Neural cell (in vitro differentiated cells): ENCODE measurements around the gene SERPINA3. TPM values are rescaled to one million over a fixed set of nuclear protein-coding genes. Genes with fewer than 3 reads are reported as not detected.

ENCODE experiments used
- H2AFZ ChIP-seq: fragments of 200-600, 300-800 bp; sonication (generic), shearing (Covaris generic); 2 replicates; pipeline ENCODE4 v1.6.0; 2014; ENCODE audit warnings: low read depth, mild to moderate bottlenecking, antibody characterized with exemption, low read length, moderate library complexity
- H3F3A ChIP-seq: fragments of 200-600 bp; shearing (Covaris generic); 2 replicates; pipeline ENCODE4 v1.6.1; 2016; ENCODE audit warnings: mild to moderate bottlenecking, moderate library complexity, mixed read lengths, antibody characterized with exemption, low read length; ENCODE audit not compliant: insufficient read depth, poor library complexity, severe bottlenecking
- H3K27ac ChIP-seq: fragments of 200-600, 300-800 bp; sonication (generic), shearing (Covaris generic); 2 replicates; pipeline ENCODE4 v1.5.1; 2014; ENCODE audit warnings: mild to moderate bottlenecking, low read length, moderate library complexity
- H3K27me3 ChIP-seq: fragments of 300-800, 200-600 bp; sonication (generic), shearing (Covaris generic); 2 replicates; pipeline ENCODE4 v1.6.0; 2014; ENCODE audit warnings: mild to moderate bottlenecking, low read depth, low read length, moderate library complexity; ENCODE audit not compliant: insufficient read depth
- H3K36me3 ChIP-seq: fragments of 300-800, 200-600 bp; sonication (generic), shearing (Covaris generic); 2 replicates; pipeline ENCODE4 v1.5.1; 2014; ENCODE audit warnings: mild to moderate bottlenecking, antibody characterized with exemption, low read length, moderate library complexity; ENCODE audit not compliant: insufficient read depth
- H3K4me2 ChIP-seq: fragments of 300-800, 200-600 bp; sonication (generic), shearing (Covaris generic); 2 replicates; pipeline ENCODE4 v1.6.0; 2014; ENCODE audit warnings: mild to moderate bottlenecking, low read length
- H3K4me3 ChIP-seq: fragments of 300-800, 200-600 bp; sonication (generic), shearing (Covaris generic); 2 replicates; pipeline ENCODE4 v1.5.1; 2014; ENCODE audit warnings: mild to moderate bottlenecking, low read length, moderate library complexity
- H3K79me2 ChIP-seq: fragments of 200-600 bp; shearing (Covaris generic); replicated peaks from 2 replicates; pipeline ENCODE4 v1.6.0; 2014; ENCODE audit warnings: mild to moderate bottlenecking, low read length, moderate library complexity; ENCODE audit not compliant: insufficient read depth
- H3K9ac ChIP-seq: fragments of 300-800, 200-600 bp; sonication (generic), shearing (Covaris generic); 2 replicates; pipeline ENCODE4 v1.6.1; 2016; ENCODE audit warnings: mild to moderate bottlenecking, low read length, mixed read lengths
- H3K9me2 ChIP-seq: fragments of 200-600 bp; shearing (Covaris generic); 2 replicates; pipeline ENCODE4 v1.6.1; 2016; ENCODE audit warnings: mild to moderate bottlenecking, low read length, mixed read lengths; ENCODE audit not compliant: insufficient read depth
- H3K9me3 ChIP-seq: fragments of 200-600, 300-800 bp; sonication (generic), shearing (Covaris generic); 2 replicates; pipeline ENCODE4 v1.6.1; 2016; ENCODE audit warnings: mild to moderate bottlenecking, mixed run types, low read length, moderate library complexity, mixed read lengths
- H4K20me1 ChIP-seq: fragments of 200-600 bp; shearing (Covaris generic); 2 replicates; pipeline ENCODE4 v1.6.1; 2016; ENCODE audit warnings: mild to moderate bottlenecking, mixed run types; ENCODE audit not compliant: insufficient read depth
- CTCF ChIP-seq: fragments of 450-650 bp; IDR thresholded peaks from 2 replicates; pipeline ENCODE4 v1.5.1; 2014; ENCODE audit warnings: antibody characterized with exemption, mild to moderate bottlenecking, moderate library complexity; ENCODE audit not compliant: poor library complexity, severe bottlenecking
- EP300 ChIP-seq: fragments of 450-650 bp; conservative IDR thresholded peaks from 2 replicates; pipeline ENCODE4 v1.6.1; 2014; ENCODE audit warnings: antibody characterized with exemption, mild to moderate bottlenecking, moderate library complexity; ENCODE audit not compliant: poor library complexity, severe bottlenecking
- EZH2 ChIP-seq: fragments of 200-600, 300-800 bp; shearing (Covaris generic), sonication (generic); IDR thresholded peaks from 2 replicates; pipeline ENCODE4 v1.6.1; 2014; ENCODE audit warnings: antibody characterized with exemption, low read length, borderline replicate concordance, mild to moderate bottlenecking; ENCODE audit not compliant: insufficient read depth, poor library complexity, severe bottlenecking
- MXI1 ChIP-seq: fragments of 450-650 bp; conservative IDR thresholded peaks from 2 replicates; pipeline ENCODE4 v1.6.1; 2014; ENCODE audit warnings: antibody characterized with exemption, mild to moderate bottlenecking; ENCODE audit not compliant: poor library complexity, severe bottlenecking
- POLR2AphosphoS5 ChIP-seq: IDR thresholded peaks from 2 replicates; pipeline ENCODE4 v1.6.1; 2012
- RAD21 ChIP-seq: fragments of 450-650 bp; conservative IDR thresholded peaks from 2 replicates; pipeline ENCODE4 v1.6.1; 2014; ENCODE audit warnings: antibody characterized with exemption, mild to moderate bottlenecking, moderate library complexity
- SMC3 ChIP-seq: fragments of 450-650 bp; conservative IDR thresholded peaks from 2 replicates; pipeline ENCODE4 v1.6.1; 2014; ENCODE audit warnings: antibody characterized with exemption, mild to moderate bottlenecking, moderate library complexity; ENCODE audit not compliant: poor library complexity
- TAF1 ChIP-seq: IDR thresholded peaks from 2 replicates; pipeline ENCODE4 v1.6.1; 2012; ENCODE audit warnings: low read depth
- polyA plus RNA-seq: library from polyadenylated mRNA; depleted of rRNA; stranded (reverse); fragments of >200 nt; gene quantifications from 2 replicates; pipeline ENCODE4 v1.2.3, GENCODE V29; 2014
- TF ChIP-seq, protein P1 (sequence below): IDR thresholded peaks from 2 replicates; pipeline ENCODE4 v1.6.1; 2012; ENCODE audit warnings: borderline replicate concordance

SERPINA3 gene
- polyA plus RNA-seq, 1 donor from 2014 or later, result not detected

DNA sequence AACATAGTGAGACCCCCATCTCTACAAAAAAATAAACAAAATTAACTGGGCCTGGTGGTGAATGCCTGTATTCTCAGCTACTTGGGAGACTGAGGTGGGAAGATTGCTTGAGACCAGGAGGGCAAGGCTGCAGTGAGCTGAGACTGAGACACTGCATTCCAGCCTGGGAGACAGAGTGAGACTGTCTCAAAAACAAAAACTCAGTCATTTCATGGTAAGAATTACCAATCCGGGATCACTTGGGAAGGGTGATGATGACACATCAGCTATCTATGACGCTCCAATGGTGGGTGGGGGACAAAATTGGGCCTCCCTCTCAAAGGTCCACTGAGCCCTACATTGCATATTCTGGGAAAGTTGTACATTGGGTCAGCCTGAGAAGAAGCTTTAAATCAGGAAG is 47.7 kb downstream of the SERPINA3 start:
- H3K27me3 ChIP-seq, result no peaks in the 10 kb centered on the region
- no peak overlapping the region for H3K4me3 ChIP-seq
- H3K79me2 ChIP-seq, result no peaks in the 10 kb centered on the region
- H2AFZ ChIP-seq, result no peak overlapping the region
- H3K27ac ChIP-seq, result no peak overlapping the region
- no peaks in the 10 kb centered on the region for H3K9me2 ChIP-seq
- no peaks in the 10 kb centered on the region for H3K9me3 ChIP-seq
- TF ChIP-seq MXI1 (no peak), EZH2 (no peak), CTCF (no peak), POLR2AphosphoS5 (no peak), TAF1 (no peak)
- no peaks in the 10 kb centered on the region for H3F3A ChIP-seq
- H3K36me3 ChIP-seq, result no peaks in the 10 kb centered on the region
- H3K9ac ChIP-seq, result no peak overlapping the region
- H4K20me1 ChIP-seq, result no peaks in the 10 kb centered on the region
- H3K4me2 ChIP-seq, result no peak overlapping the region

DNA sequence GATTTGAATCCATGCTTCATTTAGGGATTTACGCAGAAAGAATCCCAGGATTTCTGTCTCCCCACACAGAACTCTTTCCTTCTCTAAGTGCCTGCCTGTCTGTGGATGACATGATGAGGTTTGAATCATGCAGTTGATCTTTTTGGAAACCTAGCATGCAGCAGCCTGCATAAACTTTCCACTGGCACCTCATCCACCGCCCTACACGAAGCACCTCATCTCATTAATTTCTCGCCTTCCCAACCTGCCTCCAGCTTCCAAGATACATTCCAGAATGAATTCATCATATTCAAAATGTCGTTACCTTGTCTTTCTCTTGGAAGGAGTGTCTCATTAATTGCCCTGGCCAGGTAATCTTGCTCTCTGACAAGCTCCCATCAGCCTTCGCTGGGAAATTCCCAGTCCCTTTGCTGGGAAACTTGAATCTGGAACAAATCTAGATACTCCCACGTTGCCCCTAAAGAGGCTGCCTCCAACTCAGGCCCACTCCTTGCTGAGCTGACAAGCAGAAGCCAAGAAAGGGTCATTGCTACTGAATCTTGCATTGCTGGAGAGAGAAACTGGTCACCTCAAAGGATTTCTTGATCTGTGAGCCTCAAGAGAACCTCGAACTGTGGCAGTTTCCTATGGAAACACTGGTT is 48.2 kb downstream of the SERPINA3 start:
- Histone ChIP-seq H3K9ac (no peak overlapping the region), H3K9me3 (no peaks in the 10 kb centered on the region), H3K4me3 (no peak overlapping the region), H3K9me2 (no peaks in the 10 kb centered on the region), H3K36me3 (no peaks in the 10 kb centered on the region), H3K79me2 (no peaks in the 10 kb centered on the region), H3F3A (no peaks in the 10 kb centered on the region), H2AFZ (no peak overlapping the region), H3K27me3 (no peaks in the 10 kb centered on the region), H3K27ac (no peak overlapping the region), H4K20me1 (no peaks in the 10 kb centered on the region), H3K4me2 (no peak overlapping the region)
- TF ChIP-seq EZH2, result no peak
- no peak for TF ChIP-seq POLR2AphosphoS5
- TF ChIP-seq TAF1, result no peak
- no peak for TF ChIP-seq RAD21
- TF ChIP-seq EP300, result no peak
- no peak for TF ChIP-seq CTCF
- TF ChIP-seq SMC3, result no peak
- TF ChIP-seq, protein P1, sequence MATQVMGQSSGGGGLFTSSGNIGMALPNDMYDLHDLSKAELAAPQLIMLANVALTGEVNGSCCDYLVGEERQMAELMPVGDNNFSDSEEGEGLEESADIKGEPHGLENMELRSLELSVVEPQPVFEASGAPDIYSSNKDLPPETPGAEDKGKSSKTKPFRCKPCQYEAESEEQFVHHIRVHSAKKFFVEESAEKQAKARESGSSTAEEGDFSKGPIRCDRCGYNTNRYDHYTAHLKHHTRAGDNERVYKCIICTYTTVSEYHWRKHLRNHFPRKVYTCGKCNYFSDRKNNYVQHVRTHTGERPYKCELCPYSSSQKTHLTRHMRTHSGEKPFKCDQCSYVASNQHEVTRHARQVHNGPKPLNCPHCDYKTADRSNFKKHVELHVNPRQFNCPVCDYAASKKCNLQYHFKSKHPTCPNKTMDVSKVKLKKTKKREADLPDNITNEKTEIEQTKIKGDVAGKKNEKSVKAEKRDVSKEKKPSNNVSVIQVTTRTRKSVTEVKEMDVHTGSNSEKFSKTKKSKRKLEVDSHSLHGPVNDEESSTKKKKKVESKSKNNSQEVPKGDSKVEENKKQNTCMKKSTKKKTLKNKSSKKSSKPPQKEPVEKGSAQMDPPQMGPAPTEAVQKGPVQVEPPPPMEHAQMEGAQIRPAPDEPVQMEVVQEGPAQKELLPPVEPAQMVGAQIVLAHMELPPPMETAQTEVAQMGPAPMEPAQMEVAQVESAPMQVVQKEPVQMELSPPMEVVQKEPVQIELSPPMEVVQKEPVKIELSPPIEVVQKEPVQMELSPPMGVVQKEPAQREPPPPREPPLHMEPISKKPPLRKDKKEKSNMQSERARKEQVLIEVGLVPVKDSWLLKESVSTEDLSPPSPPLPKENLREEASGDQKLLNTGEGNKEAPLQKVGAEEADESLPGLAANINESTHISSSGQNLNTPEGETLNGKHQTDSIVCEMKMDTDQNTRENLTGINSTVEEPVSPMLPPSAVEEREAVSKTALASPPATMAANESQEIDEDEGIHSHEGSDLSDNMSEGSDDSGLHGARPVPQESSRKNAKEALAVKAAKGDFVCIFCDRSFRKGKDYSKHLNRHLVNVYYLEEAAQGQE, result no peak
- no peak for TF ChIP-seq MXI1
